Cerebellar nuclear complex (tissue), 1 donor: Measurements from ENCODE around the gene C4orf17.
"Not testable (repeated sequence)": the region's sequence is repeated elsewhere in the genome, so short reads cannot be mapped to it uniquely, and the experiment has no call there.

Experiments
- DNase-seq, 2 experiments: peaks; one replicate each; lab custom pipeline; 2025; lab: John Stamatoyannopoulos, UW

C4orf17 gene

DNA sequence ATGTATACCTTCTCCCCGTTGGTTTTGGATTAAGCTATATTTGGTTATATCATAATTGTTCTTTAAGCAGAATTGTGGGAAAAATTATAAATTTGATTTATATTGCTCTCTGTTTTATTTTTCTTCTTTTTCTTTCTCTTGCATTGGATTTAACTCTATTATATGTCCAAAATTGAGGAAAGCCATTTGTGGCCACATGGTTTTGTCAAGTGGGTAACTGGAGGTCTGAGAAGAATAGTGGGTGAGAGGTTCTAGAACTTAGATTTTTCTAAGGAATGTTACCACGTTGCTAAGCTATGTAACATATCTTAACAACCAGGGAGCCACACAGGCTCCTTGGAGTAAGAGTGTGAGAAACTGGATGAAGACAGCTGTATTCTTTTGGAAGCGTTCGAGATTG lies at the start of gene C4orf17:
TSS of gene C4orf17 (plus strand) at position 301 of the 400 bp plus-strand sequence. CDS start 2,061 bp downstream, outside the sequence.
- DNase-seq: no peak

DNA sequence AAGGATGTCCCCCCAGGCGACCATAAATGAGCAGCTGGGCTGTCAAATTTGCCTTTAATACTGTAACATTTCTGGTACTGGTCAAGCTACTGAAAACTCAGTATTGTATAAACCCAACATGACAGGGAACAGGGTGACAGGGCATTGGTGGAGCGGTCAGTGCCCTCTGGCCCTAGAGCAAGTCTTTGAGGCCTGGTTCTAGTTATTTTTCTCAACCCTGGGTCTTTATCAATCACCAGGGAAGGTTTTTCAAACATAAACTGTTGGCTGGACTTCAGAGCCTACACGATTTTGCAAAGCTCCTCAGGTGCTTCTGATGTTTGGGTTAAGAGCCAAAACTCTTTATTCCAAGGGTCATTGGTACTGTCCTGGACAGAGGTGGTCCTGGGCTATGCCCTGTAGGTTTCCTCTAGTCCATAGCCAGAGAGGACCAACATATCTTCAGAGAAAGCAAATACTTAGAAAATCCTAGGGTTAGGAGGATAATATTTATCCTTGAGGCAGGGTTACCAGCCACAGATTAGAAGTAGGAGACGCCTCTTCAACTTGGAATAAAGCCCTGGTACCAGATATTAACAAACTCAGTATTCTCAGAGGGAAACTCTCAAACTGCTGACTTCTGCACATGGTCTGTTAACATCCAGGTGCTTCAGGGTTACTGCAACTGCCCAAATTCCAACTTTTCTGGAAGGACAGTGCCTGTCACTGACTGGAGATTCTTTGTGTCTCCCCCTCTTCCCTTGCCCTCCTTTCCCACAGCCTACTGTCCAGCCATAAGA lies 49.0 kb upstream of the C4orf17 start:
- DNase-seq: no peak

DNA sequence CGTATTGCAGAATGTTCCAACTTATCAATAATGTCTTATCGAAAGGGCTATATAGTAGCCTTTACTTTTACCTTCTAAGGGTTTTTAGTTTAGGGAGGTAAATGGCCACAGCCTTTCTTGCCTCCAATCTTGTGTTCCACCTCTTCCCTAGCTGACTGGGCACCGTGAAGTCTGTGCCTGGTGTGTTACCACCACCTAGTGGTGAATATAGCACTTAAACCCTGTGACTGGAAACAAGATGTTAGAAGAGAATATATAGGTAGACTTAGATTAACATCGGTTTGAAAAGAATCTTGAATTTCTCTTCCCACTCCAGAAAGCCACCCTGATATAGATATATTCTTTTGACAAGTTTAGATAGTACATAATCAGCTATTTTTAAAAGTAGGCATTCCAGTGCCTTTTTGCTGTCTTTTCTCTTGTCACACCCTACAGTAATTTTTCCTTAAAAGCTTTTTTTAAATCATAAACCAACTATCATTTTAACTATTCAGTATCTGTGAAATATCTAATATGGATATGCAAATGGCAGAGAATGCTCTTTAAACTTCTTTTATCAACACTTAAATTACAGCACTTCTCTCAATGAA lies 47.9 kb upstream of the C4orf17 start:
- DNase-seq: no peak

DNA sequence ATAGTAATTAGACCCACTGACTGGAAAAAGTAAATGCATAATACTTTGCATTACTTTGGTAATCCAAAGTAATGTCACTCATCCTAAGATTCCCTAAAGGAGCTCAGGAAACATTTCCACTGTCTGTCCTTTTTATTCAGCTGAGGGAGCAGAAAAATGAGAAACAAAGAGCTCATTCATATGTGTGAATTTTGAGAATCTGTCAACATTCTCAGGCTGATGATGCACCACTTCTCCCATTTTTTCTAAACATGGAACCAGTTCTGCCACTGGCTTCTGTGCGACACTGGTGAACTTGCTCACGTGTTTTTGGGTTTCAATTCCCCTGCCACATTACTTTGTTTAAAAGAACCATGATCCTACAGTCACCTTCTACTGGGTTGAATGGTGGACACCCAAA lies 47.3 kb upstream of the C4orf17 start:
- no peak for DNase-seq

DNA sequence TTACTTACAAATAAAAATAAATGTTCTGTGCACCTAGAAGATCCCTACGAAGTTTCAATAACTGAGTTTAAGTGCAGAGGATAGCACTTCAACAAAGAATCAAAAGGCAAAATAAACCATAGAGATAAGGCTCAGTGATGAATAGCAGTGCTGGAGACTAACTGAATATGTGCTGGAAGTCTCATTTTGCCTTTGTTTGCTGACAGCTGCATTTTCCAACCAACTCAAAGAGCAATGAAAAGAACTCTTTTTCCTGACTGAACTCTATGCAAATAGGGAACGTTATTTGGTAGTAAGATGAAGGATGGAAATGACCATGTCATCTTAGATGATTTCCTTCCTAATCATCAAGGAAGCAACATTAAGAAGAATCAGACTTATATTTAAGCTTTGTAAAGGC lies 42.9 kb upstream of the C4orf17 start:
- DNase-seq: no peak

DNA sequence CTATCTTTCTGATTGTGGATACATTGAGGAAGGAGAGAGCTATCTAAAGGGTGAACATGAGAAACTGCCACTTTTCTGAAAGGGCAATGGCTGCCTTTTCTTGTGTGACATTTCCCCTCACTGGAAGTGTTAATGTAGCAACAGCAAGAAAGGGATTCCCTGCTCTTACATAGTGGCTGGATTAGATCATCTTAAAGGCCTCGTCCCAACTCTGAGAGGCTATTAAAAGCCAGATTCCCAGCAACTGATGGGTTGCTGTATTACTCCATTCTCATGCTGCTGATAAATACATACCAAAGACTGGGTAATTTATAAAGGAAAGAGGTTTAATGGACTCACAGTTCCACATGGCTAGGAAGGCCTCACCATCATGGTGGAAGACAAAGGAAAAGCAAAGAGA lies 41.9 kb upstream of the C4orf17 start:
- no peak for DNase-seq

DNA sequence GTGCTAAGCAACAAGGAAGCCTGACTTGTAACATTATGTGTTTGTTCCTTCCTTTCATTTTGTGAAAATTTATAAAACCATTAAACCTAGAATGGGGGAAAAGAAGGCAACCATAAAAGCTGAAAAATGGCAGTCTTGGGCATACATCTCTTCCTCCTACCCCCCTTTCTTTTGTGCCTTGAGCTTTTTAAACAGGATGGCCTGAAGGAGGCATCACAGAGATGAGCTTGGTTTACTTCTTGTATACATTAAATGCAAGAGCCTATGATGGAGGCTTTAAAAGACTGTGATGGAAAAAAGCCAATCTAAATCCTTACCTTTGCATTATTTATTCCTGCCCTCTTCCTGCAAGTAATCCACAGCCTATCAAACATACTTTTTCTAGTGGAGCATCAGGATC lies 39.5 kb upstream of the C4orf17 start:
- no peak for DNase-seq

DNA sequence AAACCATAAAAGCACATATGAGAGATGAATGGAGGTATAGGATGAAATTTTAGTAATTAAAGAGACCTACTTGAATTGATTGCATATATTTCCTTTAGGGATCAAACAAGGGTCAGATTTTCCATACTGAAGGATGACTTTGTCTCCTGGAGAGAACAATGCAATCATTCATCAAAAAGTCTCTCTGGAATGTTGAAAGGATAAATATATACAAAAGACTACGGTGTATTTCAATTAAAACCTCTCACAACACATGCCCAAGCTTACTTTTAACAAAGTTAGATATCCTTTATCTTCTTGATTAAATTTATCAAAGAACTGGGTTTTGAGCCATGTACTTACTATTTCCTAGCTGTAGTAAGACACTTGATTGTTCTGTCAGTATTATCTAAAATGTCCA lies 38.9 kb upstream of the C4orf17 start:
- no peak for DNase-seq

DNA sequence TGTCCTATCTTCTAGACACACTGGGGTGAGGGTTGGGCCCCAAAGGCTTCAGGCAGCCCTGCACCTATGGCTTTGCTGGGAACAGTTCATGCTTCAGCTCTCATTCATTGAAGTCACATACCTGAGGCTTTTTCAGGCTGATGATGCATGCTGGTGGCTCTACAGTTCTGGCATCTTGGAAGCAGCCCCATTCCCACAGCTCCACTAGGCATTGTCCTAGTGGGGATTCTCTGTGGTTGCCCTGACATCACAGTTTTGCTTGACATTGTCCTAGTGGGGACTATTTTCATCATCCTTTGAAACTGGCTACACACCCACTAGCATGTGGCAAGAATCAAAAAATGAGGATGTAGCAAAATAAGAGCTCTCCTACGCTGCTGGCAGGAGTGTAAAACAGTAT lies 37.7 kb upstream of the C4orf17 start:
- DNase-seq: no peak

DNA sequence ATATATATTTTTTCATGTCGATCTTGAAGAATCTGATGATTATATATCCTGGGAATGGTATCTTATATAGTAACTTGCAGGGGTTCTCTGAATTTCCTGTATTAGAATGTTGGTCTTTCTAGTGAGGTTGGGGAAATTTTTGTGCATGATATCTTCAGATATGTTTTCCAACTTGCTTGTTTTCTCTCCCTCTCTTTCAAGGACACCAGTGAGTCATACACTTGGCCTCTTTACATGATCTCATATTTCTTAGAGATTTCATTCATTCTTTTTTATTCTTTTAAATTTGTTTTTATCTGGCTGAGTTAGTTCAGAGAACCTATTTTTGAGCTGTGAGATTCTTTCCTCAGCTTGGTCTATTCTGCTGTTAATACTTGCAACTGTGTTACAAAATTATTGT lies 27.2 kb upstream of the C4orf17 start:
- DNase-seq: no peak

DNA sequence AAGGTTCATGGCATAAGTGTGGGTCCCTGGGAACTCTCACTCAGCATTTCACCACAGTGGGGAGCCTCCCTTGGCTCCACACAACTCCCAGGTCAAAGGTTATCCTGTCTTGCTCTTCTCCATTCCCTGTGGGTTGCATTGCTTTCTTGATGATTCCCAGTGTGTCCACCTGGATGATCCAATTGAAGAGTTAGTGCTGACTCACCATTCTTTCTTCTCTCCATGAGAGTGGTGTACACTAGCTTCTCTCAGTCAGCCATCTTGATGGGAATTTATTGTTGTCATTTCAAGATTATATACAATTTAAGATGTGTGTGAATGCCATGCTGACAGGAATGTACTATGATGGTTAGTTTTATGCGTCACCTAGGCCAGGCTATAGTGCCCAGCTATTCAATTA lies 25.6 kb upstream of the C4orf17 start:
- no peak for DNase-seq

DNA sequence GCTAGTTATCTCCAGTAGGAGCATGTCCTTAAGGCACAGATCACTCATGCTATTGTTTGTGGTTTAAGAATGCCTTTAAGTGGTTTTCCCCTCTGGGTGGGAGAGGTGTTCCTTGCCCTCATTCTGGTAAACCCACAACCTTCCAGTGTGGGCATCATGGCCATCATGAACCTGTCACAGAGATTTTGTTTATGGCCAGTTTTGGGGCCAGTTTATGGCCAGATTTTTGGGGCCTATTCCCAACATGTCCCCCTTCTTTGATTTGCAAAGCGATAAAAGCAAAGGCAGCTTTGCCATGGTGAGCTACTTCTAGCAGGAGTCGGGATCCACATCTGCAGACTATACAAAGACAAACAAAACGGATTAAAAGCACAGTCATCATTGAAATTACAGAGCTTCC lies 24.2 kb upstream of the C4orf17 start:
- DNase-seq: not testable (repeated sequence)

DNA sequence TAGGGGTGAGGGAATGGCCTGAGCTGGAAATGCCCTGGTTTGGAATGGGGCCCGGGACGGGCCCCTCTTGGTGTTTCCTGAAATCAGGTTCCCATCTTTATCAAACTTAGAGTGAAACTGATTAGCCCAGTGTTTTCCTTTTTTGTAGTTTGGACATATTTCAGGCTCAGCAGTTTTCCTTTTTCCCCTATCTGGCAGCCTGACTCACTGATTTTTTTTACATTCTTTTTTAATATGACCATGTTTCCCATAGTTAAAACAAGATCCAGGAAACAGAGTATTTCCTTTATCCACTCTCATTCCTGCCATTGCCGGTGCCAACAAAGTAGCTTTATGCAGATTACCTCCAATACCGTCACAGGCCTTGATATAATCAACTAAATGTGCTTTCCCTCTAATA lies 20.5 kb upstream of the C4orf17 start:
- DNase-seq: no peak

DNA sequence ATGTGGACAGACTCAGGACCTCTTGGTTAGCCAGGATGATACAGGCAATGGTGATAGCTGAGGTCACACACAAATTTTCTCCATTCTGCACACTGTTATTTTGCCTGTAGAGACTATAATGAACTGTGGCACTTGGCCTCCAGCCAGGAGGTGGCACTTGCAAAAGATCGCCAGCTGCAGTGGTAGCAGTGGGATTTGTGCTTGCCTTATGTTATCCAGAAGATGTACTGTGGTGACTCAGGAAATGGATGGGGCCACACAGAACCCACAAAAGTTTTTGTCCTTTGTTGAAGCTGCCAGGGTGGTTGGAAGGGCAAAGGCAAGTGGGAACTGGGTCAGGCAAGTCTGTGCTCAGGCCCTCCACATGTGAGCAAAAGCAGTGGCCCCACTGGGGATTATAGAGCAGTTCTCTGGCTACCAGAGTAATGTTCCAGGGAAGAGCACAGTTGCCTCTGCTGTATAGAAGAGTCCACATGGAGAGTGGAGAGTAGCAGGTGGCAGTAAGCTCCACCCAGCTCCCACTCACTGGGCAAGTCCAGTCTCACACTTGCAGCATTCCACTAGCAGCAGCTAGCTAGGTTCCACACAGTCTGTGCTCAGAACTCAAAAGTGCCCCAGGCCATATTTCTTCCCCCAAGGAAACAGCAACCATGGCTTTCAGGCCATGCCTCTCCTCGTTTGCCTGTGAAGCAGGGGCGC lies 5.9 kb upstream of the C4orf17 start:
- DNase-seq: no peak

DNA sequence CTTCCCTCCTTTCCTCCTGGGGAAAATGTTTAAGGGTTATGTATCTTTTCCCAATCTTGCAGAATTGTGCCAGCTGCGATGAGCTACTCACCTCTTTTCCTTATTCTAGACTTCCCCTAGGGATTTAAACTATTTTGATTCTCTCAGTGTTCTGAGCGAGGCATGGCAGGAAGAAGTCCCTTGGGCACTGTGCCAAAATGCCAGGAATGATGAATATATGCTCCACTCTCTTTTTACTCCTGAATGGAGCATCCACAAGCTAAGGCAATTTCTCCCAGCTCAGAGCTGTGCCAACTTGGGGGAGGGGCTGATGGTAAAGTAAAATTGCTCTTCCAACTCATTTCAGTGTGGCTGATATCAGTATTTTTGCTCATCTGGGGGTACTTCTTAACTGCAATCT lies 4.0 kb upstream of the C4orf17 start:
- no peak for DNase-seq

DNA sequence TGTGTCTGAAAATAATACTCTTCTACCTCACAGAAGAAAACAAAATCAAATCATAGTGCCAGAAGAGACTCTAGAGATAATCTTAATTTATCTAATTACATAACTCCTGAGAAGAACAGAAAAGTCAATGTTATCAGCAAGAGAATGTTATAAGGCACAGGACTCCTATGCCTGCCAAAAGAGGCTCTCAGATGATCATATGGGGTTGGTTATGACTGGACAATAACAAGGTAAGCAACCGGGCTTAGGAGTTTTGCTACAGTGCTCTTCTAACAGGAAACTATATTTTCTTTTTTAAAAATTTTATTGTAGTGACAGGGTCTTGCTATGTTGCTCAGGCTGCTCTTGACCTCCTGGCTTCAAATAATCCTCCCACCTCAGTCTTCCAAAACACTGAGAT lies 3.5 kb upstream of the C4orf17 start:
- no peak for DNase-seq

DNA sequence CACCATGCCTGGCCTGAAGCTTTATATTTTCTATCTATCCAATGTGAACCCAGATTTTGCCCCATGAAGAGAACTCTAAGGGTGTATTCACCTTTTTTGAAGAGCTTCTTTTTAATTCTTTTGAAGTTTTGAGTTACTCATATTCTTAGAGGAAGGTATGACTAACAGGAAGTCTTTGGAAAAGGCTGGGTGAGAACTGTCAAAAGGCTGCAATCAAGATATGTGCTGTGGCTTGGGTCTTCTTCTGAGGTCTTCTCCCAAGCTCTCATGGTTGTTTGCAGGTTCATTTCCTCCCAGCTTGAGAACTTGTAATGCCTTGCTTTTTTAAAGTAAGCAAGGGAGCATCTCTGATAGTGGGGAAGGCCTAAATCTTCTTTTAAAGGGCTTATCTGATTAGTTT lies 3.1 kb upstream of the C4orf17 start:
- DNase-seq: no peak

DNA sequence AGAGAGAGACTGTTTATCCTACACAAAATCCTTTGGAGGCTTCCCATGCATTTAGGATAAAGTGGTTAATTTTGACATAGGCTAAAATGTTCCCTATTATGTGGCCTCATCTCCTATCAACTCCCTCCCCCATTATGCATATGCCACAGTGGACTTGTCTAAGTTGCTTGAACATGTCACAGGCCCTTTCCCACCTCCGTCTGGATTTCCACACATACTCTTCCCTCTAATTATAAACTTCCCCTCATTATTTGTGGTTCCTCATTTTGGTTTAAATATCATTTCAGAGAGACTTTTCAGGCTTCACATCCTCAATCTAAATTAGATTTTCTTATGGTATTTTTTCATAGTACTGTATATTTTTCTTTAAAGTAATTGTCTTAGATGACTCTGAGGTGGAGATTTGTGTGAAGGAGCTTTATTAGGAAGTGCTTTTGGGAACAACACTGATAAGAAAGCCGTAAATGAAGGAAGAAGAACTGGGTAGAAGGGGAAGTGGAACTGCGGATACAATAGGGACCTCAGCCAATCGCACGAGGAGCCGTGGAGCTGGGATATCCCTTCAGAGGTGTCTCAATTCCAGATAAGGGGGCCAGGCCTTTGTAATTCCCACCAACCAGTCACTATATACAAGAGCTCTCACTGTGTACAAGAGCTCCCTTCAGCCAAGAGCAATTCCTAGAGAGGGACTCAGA lies 7.9 kb downstream of the C4orf17 start:
- DNase-seq: no peak

DNA sequence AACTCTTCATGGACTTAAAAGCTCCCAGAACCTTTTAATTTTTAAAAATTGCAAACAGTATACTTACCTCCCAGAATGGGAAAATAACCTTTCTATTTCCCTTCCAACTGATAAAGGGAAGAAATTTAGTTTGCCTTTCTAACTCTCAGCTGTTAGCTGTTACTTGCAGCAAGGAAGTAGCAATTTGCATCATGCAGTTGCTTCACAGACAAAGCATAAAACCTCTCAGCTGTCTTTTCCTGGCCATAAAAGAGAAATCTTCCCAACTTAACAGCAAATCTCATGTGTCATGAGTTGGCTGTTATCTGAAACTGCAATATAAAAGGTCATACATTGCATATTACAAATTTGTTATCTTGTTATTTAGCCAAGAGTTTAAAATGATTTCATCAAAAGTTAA lies 18.4 kb downstream of the C4orf17 start:
- no peak for DNase-seq

DNA sequence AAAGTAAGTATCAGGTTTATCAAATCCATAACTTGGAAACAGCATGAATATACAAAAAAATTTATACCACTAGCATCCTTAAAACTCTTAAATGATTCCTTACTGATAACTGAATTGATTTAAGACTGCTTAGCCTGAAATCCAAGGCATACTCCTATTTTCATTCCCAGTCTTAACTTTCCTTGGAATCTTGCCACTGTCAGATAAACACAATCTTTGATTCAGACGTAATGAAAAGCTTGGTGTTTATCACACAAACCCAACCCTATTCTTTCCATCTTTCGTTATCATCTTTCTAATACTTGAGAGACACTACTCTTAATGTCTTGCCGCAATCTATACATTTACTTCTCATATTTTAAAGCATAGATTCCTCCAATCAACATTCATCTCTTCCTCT lies 19.1 kb downstream of the C4orf17 start:
- DNase-seq: no peak

DNA sequence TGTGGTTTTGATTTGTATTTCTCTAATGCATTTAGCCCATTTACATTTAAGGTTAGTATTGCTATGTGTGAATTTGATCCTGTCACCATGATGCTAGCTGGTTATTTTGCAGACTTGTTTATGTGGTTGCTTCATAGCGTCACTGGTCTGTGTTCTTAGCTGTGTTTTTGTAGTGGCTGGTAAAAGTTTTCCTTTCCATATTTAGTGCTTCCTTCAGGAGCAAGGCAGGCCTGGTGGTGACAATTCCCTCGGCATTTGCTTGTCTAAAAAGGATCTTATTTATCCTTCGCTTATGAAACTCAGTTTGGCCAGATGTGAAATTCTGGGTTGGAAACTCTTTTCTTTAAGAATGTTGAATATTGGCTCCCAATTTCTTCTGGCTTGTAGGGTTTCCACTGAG lies 23.9 kb downstream of the C4orf17 start:
- not testable (repeated sequence) for DNase-seq

DNA sequence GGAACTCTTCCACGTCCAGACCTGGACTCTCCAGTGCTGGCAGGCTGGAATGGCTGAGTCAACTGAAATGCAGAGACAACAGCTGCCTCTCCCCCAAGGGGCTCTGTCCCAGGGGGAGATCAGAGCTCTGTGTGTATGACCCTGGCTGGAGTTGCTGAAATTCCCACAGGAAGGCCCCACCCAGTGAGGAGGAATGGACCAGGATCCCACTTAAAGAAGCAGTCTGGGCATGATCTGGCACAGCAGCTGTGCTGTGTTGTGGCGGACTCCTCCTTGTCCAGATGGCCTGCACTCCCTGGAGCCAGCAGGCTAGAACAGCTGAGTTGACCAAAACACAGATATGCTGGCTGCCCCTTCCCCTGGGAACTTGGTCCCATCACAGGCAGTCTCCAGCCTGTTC lies 25.4 kb downstream of the C4orf17 start:
- DNase-seq: no peak

DNA sequence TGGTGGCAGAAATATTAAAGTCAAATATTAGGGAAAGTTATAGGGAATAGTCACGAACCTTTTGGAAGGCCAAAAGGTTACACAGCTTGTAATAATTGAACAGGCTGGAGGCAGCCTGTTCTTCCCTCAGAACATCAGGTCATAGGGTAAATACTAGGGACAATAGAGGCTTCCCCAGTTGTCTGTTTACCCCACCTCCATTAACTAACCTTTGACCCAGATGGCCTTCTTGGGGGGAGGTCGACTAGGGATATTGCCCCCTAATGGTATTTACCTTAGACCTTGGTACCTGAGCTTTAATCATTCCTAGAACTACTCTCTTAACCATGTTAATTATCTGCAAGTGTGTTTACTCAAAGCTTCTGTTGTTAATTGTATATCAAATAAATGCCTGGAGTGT lies 26.0 kb downstream of the C4orf17 start:
- no peak for DNase-seq
